ENCODE results near the gene PLEKHF1.

PLEKHF1 gene

DNA sequence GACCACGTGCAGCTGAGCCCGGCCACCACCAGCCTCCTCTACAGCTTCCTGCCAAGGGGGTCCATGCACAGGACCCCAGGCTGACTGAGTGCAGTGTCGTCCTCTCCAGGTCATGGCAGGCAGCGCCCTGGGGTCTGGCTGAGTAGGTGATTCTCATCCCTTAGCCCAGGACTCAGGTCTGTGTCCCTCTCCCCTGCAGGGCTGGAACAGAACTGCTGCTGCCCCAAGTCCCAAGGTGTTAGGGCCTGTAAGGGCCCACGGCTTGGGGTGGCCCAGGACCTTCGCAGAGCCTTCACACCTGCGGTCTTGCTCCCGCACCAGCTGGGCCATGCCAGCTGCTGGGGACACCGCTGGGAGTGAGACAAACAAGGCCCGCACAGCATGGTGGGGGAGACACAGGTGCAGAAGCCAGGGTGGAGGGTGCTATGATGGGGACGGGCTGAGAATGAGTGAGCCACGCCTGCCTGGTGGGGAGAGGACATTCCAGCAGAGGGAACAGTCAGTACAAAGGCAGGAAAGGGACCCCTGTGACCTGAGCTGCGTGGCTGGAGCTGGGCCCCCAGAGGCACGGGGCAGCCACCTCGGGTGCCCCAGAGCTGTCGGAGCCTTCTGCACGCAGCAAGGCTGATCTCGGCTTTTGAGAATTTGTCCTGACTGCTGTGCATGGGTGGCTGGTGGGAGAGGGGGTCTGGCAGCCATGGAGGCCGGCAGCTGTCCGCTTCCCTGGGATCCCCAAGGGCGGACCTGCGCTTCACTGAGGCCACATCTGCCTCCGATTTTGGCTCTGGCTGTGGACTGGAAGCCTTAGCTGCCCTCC is 11.9 kb downstream of the PLEKHF1 start:
- in situ Hi-C loops (cut with MboI; ENCODE audit: low sequenced_read_pairs): no loop called here

DNA sequence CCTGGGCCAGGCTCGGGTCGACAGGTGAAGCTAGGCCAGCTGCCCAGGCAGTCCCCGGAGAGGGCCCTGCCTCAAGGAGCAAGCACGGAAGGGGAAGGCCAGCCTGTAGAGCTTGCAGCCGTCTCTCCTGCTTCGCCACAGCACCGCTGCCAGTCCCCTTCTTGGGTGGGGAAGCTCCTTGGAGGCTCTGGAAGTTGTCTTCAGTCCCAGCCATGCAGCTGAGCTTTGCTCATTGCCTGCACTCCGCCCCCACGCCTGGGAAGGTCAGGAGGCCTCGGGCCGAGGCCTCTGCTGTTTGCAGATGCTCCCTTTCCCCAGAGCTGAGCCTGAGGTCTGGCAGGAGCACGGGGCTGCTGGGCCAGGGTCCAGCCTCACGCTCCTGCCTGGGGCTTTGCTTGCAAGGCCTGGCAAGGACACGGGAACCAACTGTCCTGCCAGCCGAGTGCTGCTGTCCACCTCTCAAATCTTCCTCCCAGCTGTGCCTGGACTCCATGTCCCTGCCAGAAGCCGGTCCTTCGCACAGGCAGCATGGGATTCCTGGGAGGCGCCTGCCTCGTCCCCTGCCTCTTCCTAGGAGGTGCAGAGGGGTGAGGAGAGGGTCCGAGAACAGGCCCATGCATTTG is 13.3 kb downstream of the PLEKHF1 start:
- in situ Hi-C loops (cut with MboI; ENCODE audit: low sequenced_read_pairs): no loop called here

DNA sequence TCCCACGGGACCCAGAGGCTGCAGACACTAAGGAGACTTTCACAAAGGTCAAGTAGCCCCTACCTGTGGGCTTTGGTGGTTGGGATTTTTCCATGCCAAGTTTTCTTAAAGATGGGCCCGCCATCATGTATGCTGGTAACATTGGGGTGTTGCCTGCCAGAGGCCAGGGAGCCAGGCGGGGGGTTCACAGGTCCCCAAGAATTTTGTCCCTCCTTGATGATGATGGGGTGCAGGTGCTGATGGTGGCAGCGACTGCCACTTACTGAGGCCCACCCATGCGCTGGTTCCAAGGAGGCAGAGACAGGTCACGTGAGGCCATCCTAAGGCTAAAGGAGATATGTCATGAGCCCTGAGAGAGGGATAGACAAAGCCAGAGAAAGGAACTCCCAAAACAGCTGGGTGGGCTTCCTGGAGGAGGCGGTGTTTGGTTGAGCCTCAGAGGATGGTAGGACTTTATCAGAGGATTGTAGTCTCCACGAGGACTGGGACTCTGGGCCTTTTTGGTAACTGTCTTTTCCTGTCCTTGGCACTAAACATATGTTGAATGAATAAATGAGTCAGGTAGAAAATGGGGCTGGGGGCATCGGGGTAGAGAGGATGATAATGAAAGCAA is 14.4 kb downstream of the PLEKHF1 start:
- in situ Hi-C loops (cut with MboI; ENCODE audit: low sequenced_read_pairs): no loop called here

DNA sequence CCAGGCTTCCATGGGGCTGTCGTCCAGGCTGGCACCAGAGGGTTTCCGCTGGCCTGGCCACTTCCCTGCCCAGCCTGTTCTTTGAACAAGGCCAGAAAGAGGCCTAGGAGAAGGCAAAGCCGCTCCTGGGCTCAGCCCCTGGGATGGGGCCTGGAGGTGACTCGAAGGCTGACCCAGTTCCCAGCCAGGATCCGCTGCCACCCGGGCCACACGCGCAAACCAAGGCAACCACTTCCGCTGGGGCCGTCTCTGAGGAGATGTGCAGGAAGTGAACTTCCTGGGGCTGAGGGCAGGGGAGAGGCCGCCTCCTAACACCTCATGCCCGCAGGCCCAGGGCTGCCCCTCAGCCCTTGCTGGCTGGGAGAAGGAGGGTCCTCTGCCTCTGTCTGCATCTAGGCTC is 15.2 kb downstream of the PLEKHF1 start:
- in situ Hi-C loops (cut with MboI; ENCODE audit: low sequenced_read_pairs): no loop called here

DNA sequence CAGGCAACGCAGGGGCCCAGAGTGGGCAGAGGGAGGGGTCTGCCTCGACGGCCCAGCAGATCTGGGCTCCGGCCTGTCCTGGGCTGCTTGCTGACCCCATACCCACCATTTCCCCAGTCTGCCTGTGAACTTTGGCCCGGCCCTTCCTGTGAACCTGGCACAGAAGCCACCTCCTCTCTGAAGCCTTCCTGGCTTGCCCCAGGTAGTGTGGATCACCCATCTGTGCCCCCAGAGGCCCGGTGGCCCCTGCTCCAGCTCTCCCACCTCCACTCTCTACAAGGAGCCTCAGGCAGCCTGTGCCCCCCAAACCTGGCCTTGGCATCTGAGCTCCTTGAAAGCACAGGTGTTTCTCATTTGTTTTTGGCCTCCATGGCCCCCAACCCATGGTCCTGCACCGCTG is 15.7 kb downstream of the PLEKHF1 start:
- in situ Hi-C loops (cut with MboI; ENCODE audit: low sequenced_read_pairs): no loop called here

DNA sequence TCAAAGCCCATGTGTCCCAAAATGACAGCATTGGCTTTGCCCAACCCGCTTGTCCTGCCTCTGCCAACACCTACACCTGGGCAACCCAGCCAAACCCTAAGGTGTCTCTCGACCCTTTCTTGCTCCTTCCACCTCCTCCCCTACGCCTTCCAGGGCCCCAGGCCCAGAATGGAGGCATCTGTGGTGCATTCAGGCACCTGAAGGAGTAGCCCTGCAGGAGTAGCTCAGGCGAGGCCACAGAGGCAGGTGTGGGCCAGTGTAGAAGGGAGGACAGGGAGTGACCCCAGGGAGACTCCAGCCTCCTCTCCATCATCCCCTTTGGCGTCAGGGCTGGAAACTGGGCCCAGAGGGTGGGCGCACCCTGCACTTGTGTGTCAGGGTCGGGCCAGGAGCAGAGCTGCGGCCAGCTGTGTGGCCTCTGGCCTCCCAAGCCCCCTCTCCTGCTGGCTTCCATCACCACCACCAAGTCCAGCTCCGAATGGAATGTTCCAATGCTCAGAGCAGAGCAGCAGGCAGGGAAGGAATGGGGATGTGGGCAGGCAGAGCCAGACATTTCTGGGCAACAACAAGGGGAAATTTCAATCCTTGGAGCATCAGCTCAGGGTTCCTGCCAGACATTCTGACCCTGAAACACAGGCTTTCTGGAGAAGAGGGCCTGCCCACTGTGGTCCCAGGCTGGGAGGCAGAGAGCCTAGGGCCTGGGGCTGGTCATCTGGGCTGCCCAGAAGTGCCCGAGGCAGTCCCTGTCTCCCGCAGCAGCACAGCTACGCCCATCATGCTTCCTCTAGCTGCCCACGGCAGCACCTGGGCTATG is 16.4 kb downstream of the PLEKHF1 start:
- in situ Hi-C loops (cut with MboI; ENCODE audit: low sequenced_read_pairs): no loop called here

DNA sequence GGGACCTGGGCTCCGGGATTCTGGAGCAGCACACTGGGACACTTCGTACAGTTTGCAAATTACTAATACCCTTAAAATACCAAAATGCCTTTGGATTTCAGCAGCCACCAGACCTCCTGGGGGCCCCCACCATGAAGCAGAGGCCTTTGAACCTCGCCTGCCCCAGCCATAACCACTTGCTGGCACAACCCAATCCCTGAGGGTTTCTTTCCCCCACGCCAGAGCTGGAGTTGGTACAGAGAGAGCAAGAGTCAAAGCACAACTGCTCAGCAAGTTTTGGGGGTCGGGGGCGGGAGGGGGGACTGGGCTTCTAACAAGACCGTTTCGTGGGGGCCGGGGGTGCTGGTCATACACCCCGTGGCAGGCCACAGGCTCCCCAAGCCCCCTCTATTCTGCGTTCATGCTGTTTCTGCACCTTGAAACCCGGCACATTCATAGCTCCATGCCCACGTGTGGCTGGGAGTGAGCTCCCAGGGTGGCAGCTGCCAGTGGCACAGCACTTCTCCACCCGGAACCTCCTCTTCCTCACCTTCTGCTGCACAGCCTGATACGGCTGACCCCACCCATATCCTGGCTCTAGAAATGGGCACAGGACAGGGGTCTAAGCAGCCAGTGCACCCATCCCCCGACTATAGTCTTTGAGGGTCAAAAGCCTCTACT is 17.1 kb downstream of the PLEKHF1 start:
- in situ Hi-C loops (cut with MboI; ENCODE audit: low sequenced_read_pairs): no loop called here

DNA sequence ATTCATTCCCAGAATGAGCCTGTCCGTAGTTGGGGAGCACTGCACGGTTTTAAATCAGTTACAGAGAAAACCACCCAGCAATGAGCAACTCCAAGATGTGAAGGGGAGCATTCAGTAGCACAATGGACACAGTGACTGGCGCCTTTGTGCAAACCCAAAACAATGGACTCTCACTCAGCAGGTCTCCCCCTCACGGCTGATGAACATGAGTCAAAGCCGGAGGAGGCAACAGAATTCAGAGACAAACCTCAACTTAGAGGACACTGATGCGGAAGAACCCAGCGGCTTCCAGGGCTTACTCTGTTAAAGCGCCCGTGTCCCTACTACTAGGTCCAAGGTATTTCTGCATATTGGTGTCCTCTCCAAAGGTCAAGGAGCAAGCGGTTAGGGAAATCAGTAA is 17.7 kb downstream of the PLEKHF1 start:
- in situ Hi-C loops (cut with MboI; ENCODE audit: low sequenced_read_pairs): no loop called here

DNA sequence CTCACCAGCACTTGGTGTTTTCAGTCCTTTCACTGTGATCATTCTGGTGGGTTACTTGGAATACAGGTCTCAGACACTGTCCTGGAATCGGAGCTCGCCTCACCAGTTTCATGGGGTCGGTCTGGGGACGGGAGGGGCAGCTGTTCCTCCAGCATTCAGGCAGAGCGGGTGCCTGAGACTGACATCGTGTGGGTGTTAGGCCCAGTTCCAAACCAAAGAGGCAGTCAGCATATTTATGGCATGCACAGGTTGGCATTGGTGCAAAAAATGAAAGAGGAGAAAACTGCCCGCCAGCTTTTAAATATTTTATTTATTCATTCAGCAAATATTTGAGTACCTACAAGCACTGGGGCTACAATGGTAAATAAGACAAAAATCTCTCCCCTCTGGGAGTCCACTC is 20.1 kb downstream of the PLEKHF1 start:
- in situ Hi-C loops (cut with MboI; ENCODE audit: low sequenced_read_pairs): no loop called here

DNA sequence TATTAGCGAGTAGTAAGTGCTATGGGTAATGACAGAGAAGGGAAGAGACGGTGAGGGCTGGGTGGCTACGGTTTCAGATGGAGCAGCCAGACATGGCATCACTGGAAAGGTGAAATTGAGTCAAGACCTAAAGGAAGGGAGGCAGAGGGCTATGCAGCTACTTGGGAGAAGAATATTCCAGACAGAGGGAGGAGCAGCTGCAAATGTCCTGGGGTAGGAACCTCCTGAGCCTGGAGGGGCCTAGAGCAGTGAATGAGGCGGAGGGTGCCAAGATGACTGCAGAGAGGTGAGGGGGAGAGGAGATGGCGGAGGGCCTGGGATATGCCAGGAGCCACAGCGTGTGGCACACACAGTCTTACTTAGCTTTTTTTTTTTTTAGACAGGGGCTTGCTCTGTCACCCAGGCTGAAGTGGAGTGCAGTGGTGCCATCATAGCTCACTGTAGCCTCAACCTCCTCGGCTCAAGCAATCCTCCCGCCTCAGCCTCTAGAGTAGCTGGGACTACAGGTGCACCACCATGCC is 21.1 kb downstream of the PLEKHF1 start:
- in situ Hi-C loops (cut with MboI; ENCODE audit: low sequenced_read_pairs): no loop called here

DNA sequence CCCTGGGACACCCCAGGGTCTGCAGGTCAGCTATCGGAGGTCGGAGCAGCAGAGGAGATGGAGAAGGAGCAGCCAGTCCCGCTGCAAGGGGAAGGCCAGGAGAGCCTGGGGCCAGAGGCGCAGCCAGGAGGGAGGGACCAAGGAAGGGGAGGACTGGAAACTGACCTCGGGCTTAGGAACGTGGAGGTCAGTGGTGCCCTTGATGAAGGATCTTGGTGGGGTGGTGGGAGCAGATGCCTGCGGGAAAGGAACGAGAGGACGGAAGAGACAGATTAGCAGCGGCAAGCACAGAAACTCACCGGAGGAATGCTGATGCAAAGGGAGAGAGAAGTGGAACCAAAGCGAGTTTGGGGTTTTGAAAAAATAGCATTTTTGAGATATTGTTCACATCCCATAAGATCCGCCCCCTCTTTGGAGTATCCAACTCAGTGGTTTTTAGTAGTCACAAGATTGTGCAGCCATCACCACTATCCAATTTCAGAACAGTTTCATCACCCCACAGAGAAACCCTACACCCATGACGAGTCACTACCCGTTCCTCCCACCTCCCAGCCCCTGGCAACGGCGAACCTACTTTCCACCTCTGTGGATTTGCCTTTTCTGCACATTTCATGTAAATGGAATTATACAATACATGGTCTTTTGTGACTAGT is 22.1 kb downstream of the PLEKHF1 start:
- in situ Hi-C loops (cut with MboI; ENCODE audit: low sequenced_read_pairs): no loop called here

DNA sequence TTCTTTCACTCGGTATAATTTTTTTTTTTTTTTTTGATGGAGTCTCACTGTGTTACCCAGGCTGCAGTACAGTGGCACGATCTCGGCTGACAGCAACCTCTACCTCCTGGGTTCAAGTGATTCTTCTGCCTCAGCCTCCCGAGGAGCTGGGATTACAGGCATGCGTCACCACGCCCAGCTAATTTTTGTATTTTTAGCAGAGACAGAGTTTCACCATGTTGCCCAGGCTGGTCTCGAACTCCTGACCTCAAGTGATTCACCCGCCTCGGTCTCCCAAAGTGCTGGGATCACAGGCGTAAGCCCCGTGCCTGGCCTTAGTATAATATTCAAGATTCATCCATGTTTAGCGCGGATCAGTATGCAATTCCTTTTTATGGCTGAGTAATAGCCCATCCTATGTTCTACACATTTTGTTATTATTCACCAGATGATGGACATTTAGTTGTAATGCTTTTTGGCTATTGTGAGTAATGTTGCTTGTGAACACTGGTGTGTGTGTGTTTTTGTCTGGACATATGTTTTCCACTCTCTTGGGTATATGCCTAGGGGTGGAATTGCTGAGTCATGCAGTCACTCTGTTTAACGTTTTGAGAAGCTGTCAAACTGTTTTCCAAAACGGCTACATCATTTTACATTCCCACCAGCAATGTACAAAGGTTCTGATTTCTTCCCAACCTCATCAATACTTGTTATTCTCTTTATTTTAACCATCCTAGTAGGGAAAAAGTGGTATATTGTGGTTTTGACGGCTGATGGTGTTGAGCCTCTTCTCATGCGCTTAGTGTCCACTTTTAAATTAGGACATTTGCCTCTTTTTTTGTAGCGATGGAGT is 22.9 kb downstream of the PLEKHF1 start:
- in situ Hi-C loops (cut with MboI; ENCODE audit: low sequenced_read_pairs): no loop called here

DNA sequence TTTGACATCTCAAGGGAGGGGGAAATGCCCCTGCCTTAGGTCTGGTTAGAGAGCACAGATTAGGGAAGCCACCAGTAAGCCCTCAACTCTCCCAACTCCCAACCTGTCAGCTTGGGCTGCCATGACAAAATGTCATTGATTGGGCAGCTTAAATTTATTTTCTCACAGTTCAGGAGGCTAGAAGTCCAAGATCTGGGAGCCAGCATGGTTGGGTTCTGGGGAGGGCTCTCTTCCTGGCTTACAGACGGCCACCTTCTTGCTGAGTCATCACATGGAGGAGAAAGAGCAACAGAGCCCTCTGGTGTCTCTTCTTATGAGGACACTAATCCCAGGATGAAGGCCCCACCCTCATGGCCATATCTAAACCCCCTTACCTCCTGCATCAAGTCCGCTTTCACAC is 25.6 kb downstream of the PLEKHF1 start:
- in situ Hi-C loops (cut with MboI; ENCODE audit: low sequenced_read_pairs): loop anchor here (5.0 kb wide), 1 partner anchor 84 kb away; the partner anchor contains the start of gene POP4

DNA sequence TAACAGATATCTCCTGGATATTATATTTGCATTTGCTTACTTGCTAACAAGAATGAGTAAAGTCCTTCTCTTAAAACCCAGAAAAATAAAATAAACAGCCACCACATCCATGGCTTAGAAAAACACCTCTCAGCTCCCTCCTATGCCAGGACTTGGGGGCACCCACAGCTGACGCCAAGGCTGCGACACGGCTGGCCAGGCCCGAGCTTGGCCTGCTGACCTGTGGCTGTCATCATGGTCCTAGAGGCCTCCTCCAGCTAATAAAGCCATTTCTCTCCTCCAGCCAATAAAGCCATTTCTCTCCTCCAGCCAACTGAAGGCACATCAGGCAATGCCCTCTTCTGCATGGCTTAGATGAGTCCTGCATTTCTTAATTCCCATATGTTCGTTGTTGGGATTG is 28.9 kb downstream of the PLEKHF1 start:
- in situ Hi-C loops (cut with MboI; ENCODE audit: low sequenced_read_pairs): loop anchor here (5.0 kb wide), 1 partner anchor 87 kb away; the partner anchor contains the start of gene POP4

DNA sequence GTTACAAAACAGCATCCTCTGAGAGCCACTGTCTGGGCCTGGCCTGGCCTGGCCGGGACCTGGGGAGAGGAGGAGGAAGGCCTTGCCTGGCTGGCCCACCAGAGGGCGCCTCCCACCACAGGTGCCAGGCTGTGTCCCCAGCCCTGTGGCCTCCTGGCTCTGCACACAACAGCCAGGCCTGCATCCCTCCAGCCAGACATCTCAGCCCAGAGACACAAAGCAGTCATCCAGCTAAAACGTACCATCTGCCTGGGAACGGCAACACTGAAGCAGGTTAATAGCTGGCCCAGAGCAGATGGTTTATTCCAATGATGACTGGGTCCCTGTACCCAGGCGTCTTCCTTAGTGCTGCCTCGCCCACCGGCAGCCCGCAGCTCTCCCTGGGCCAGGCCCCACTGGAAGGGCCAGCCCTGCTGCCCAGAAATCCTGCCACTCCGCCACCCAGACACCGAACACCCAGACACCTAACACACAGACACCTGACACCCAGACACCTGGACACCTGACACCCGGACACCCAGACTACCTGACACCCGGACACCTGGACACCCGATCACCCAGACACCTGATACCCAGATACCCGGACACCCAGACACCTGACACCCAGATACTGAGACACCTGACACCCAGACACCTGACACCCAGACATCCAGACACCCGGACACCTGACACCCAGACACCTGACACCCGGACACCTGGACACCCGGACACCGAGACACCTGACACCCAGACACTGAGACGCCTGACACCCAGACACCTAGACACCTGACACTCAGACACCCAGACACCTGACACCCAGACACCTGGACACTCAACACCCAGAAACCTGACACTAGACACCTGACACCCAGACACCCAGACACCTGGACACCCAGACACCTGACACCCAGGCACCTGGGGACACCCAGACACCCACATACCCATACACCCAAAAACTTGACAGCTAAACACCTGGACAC is 29.7 kb downstream of the PLEKHF1 start:
- in situ Hi-C loops (cut with MboI; ENCODE audit: low sequenced_read_pairs): loop anchor here (5.0 kb wide), 1 partner anchor 88 kb away; the partner anchor contains the start of gene POP4

DNA sequence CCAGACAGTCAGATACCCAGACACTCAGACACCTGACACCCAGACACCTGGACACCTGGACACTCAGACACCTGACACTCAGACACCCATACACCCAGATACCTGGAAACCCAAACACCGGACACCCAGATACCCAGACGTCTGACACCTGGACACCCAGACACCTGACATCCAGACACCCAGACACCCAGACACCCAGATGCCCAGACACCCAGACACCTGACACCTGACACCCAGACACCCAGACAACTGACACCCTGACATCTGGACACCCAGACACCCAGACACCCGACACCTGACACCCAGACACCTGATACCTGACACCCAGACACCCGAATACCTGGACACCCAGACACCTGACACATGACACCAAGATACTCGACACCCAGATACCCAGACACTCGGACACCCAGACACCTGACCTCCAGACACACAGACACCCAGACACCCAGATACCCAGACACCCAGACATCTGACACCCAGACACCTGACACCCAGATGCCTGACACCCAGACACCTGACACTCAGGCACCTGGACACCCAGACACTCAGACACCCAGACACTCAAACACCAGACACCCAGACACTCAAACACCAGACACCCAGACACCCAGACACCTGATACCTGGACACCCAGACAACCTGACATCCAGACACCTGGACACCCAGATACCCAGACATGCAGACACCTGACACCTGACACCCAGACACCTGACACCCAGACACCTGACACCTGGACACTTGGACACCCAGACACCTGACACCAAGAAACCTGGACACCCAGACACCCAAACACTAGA is 30.7 kb downstream of the PLEKHF1 start:
- in situ Hi-C loops (cut with MboI; ENCODE audit: low sequenced_read_pairs): no loop called here

DNA sequence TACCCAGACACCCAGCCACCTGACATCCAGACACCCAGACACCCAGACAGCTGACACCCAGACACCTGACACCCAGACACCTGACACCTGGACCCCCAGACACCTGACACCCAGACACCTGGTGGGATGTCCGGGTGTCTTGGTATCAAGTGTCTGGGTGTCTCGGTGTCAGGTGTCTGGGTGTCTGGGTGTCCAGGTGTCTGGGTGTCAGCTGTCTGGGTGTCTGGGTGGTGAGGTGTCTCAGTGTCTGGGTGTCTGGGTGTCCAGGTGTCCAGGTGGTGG is 31.2 kb downstream of the PLEKHF1 start:
- in situ Hi-C loops (cut with MboI; ENCODE audit: low sequenced_read_pairs): no loop called here
